Measurements from ENCODE around the gene PRLR. TPM values are rescaled to one million over a fixed set of nuclear protein-coding genes. Genes with fewer than 3 reads are reported as not detected.

The PRLR gene
- total and polyA plus RNA-seq, 2 of the 13 experiments (the other 11 are each of a cell fraction or from before 2014, with no cell fraction given), result 12.2 to 13.3 TPM

DNA sequence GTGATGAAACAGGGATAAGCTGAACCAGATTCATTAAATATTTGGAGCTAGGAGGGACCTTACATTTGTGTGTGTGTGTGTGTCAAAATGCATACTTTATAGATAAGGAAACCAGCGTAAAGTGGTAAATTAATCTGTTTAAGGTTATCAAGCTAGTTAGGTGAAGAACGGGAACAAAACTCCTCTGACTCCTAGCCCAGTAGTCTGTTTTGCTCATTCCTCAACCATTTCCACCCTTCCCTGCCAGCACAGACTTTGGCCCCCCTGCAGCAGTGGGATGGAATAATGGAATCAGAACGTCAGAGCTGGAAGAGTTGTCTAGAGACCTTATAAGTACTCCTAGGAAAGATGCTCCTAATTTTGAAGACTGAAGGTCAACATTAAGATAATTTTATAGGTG lies 189.0 kb downstream of the PRLR start:
- no peak overlapping the region for H2AFZ ChIP-seq (ENCODE audit: low read length)
- 42% methylated on average over 3 of the region's 3 CpGs for WGBS (ENCODE audit: low lambda C conversion rate)
- H3K36me3 ChIP-seq (replicated peaks in 1 of 2; ENCODE audit: control insufficient read depth in 1 of 2, insufficient read depth in 2 of 2, low read length in 2 of 2), result no peaks in the 10 kb centered on the region
- no peaks in the 10 kb centered on the region for H4K20me1 ChIP-seq (ENCODE audit: insufficient read depth, low read length)
- no peak overlapping the region for H3K9ac ChIP-seq (ENCODE audit: insufficient read depth, low read depth, low read length)
- no peaks in the 10 kb centered on the region for H3K27me3 ChIP-seq (ENCODE audit: control insufficient read depth in 1 of 2, insufficient read depth in 2 of 2, low read length in 2 of 2)
- ChIA-PET CTCF (ENCODE audit: low intra/inter-chr PET ratio, low total read pairs) (no interaction called here), POLR2A (no interaction called here)
- H3K79me2 ChIP-seq (ENCODE audit: insufficient read depth, low read length), result no peaks in the 10 kb centered on the region
- intact Hi-C loops (cut with micrococcal nuclease; ENCODE audit: unreplicated experiment), result no loop called here
- FAIRE-seq, result no peak
- H3K4me1 ChIP-seq (ENCODE audit: insufficient read depth, low read length), result peaks cover 14% of the 10 kb centered on the region
- no peak for ATAC-seq
- no peaks in the 10 kb centered on the region for H3K9me3 ChIP-seq (ENCODE audit: low read length)
- H3K4me2 ChIP-seq (ENCODE audit: low read depth, low read length), result no peak overlapping the region
- no peak for DNase-seq (ENCODE audit: low spot score)
- in situ Hi-C loops (cut with HindIII; ENCODE audit: extremely low pct_ligation_motif_present, low pct_unique_long_range_greater_than_20kb), result no loop called here
- no peak overlapping the region for H3K27ac ChIP-seq (ENCODE audit: extremely low read length, insufficient read depth, low read length)
- no peak for TF ChIP-seq GTF2F1 (IDR thresholded peaks at IDR 0.05; ENCODE audit: low read length)
- TF ChIP-seq, protein P1, sequence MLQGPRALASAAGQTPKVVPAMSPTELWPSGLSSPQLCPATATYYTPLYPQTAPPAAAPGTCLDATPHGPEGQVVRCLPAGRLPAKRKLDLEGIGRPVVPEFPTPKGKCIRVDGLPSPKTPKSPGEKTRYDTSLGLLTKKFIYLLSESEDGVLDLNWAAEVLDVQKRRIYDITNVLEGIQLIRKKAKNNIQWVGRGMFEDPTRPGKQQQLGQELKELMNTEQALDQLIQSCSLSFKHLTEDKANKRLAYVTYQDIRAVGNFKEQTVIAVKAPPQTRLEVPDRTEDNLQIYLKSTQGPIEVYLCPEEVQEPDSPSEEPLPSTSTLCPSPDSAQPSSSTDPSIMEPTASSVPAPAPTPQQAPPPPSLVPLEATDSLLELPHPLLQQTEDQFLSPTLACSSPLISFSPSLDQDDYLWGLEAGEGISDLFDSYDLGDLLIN (CRISPR knock-in tag; IDR thresholded peaks at IDR 0.05; ENCODE audit: borderline replicate concordance), result no peak
- no peak for TF ChIP-seq RFX1 (IDR thresholded peaks at IDR 0.05)
- no peak for TF ChIP-seq ZNF230 (CRISPR knock-in tag; IDR thresholded peaks at IDR 0.05)
- TF ChIP-seq, protein P2, sequence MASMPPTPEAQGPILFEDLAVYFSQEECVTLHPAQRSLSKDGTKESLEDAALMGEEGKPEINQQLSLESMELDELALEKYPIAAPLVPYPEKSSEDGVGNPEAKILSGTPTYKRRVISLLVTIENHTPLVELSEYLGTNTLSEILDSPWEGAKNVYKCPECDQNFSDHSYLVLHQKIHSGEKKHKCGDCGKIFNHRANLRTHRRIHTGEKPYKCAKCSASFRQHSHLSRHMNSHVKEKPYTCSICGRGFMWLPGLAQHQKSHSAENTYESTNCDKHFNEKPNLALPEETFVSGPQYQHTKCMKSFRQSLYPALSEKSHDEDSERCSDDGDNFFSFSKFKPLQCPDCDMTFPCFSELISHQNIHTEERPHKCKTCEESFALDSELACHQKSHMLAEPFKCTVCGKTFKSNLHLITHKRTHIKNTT (CRISPR knock-in tag; IDR thresholded peaks at IDR 0.05), result no peak
- no peak for TF ChIP-seq LCORL (IDR thresholded peaks at IDR 0.05)
- no peak for TF ChIP-seq LCORL (CRISPR knock-in tag; IDR thresholded peaks at IDR 0.05)
- no peak for TF ChIP-seq SP4 (CRISPR knock-in tag; IDR thresholded peaks at IDR 0.05)
- TF ChIP-seq FOXP1 (IDR thresholded peaks at IDR 0.05), result no peak
- no peak for TF ChIP-seq FOXP1 (CRISPR knock-in tag; IDR thresholded peaks at IDR 0.05)
- no peak for TF ChIP-seq ZNF761 (CRISPR knock-in tag; conservative IDR thresholded peaks at IDR 0.05)
- BruUV-seq (replicated peaks), result no TSS peak
- H3K4me3 ChIP-seq (replicated peaks in 1 of 3; ENCODE audit: insufficient read depth in 1 of 3, low read depth in 2 of 3, low read length in 3 of 3), result no peak overlapping the region
